Testis (tissue), 2 donors: Measurements from ENCODE around the gene FCHO2.

Source experiments
- CTCF ChIP-seq, 3 experiments: fragments of 450-650 bp in 2 of 3; fragments of 200-600 bp in 1 of 3; sonication (generic) in 1 of 3; IDR thresholded peaks; one replicate each; pipeline ENCODE4 v1.5.1; 2016 to 2019; ENCODE audit warnings: antibody characterized with exemption in 3 of 3, mild to moderate bottlenecking in 2 of 3, moderate library complexity in 1 of 3
- POLR2A ChIP-seq: fragments of 450-650 bp; IDR thresholded peaks from one replicate; pipeline ENCODE4 v1.6.1; 2017; ENCODE audit warnings: antibody characterized with exemption, mild to moderate bottlenecking, moderate library complexity

- no peak for TF ChIP-seq CTCF (IDR thresholded peaks at IDR 0.05)
- no peak for TF ChIP-seq POLR2A
Observed at GRCh38 chr5:73106335-73106734, 150.5 kb downstream of the FCHO2 start.
